AG04449 (cell line): ENCODE data around the gene TMEM225B.
"Not testable (repeated sequence)": the region's sequence is repeated elsewhere in the genome, so short reads cannot be mapped to it uniquely, and the experiment has no call there.

Experiments
- CTCF ChIA-PET: fragments of 350-600 bp; formaldehyde crosslinking; extraction: SDS; loops from one replicate; lab custom pipeline; 2021; ENCODE audit warnings: antibody characterized with exemption; lab: Yijun Ruan, JAX
- POLR2A ChIA-PET: fragments of 400-600, 350-600 bp; formaldehyde crosslinking; extraction: SDS; loops from one replicate; lab custom pipeline; 2020; ENCODE audit warnings: antibody characterized with exemption, inconsistent platforms; lab: Yijun Ruan, JAX
- DNase-seq: peaks from one replicate; pipeline ENCODE4 v3.0.0-alpha.2; 2010; ENCODE audit warnings: low read depth, low spot score
- H3K4me3 ChIP-seq: 2 replicates; pipeline ENCODE4 v1.5.1; 2011; ENCODE audit warnings: low read depth, mild to moderate bottlenecking, control low read depth, low read length
- TF ChIP-seq, protein P1 (sequence below): IDR thresholded peaks from one replicate; pipeline ENCODE4 v1.5.1; 2011; ENCODE audit warnings: mild to moderate bottlenecking, moderate library complexity, low read length, control low read depth, inconsistent platforms; ENCODE audit not compliant: insufficient read depth; ENCODE audit errors: missing control alignments

Gene TMEM225B

DNA sequence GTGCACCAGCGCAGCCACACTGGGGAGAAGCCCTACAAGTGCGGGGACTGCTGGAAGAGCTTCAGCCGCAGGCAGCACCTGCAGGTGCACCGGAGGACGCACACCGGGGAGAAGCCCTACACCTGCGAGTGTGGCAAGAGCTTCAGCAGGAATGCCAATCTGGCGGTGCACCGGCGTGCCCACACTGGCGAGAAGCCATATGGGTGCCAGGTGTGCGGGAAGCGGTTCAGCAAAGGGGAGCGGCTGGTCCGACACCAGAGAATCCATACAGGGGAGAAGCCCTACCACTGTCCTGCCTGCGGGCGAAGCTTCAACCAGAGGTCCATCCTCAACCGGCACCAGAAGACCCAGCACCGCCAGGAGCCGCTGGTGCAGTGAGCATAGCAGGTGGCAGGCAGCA, 31.6 kb downstream of the TMEM225B start:
- TF ChIP-seq, protein P1, sequence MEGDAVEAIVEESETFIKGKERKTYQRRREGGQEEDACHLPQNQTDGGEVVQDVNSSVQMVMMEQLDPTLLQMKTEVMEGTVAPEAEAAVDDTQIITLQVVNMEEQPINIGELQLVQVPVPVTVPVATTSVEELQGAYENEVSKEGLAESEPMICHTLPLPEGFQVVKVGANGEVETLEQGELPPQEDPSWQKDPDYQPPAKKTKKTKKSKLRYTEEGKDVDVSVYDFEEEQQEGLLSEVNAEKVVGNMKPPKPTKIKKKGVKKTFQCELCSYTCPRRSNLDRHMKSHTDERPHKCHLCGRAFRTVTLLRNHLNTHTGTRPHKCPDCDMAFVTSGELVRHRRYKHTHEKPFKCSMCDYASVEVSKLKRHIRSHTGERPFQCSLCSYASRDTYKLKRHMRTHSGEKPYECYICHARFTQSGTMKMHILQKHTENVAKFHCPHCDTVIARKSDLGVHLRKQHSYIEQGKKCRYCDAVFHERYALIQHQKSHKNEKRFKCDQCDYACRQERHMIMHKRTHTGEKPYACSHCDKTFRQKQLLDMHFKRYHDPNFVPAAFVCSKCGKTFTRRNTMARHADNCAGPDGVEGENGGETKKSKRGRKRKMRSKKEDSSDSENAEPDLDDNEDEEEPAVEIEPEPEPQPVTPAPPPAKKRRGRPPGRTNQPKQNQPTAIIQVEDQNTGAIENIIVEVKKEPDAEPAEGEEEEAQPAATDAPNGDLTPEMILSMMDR: no peak
- ChIA-PET CTCF (interaction anchor here (1.2 kb wide), 1 partner anchor 8 kb away, joined by 6 read pairs; no protein-coding TSS in a partner anchor), POLR2A (no interaction called here)

GRCh38 chr7:99631295-99632109, 33.4 kb downstream of the TMEM225B start:
- no peak for DNase-seq
- ChIA-PET POLR2A (no interaction called here), CTCF (interaction anchor here (0.5 to 1.3 kb wide), 2 partner anchors 14 to 358 kb away, joined by 3 read pairs; no protein-coding TSS in a partner anchor)

More for the DNA sequence above, 31.6 kb downstream of the TMEM225B start:
- no peak overlapping the region for H3K4me3 ChIP-seq
- DNase-seq: no peak

DNA sequence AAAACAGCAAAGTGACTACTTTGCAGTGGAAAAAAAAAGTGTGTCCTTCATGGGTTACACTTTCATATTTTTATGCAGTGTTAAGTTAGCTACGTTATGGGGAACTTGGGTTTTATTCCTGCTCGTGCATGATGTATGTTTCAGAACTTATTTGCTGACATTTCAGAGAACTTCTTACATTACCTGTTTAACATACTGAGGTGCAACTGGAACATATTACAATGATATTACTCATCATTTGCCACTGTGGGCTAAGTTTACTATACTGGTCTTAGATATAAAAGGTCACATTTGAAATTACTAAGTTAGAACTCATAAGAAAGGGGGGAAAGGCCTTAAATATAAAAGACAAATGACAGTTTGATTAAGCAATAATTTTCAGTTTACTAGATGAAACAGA, 39.3 kb downstream of the TMEM225B start:
- DNase-seq, H3K4me3 ChIP-seq, POLR2A ChIA-PET, CTCF ChIA-PET: not testable (repeated sequence)

More at GRCh38 chr7:99631295-99632109, 33.4 kb downstream of the TMEM225B start:
- no peak overlapping the region for H3K4me3 ChIP-seq
- TF ChIP-seq, protein P1: no peak

DNA sequence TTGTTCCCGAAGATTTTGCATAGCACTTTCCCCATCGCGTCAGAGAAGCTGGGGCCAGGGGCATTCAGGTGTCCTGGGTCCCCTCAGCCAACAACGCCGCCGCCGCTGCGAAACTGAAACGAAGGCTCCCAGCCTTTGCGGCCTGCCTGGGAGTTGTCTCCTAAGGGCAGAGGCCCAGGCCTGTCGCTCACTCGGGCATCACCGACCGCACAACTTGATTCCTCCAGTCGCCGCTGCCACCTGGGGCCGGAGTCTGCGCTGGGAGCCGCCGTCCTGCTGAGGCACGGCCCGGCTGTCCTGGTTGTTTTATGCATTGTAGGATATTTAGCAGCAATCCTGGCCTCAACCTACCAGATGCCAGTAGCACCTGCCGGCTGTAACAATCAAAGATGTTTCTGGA, 40.7 kb downstream of the TMEM225B start:
- TF ChIP-seq, protein P1: no peak
- no peak for DNase-seq
- ChIA-PET POLR2A (no interaction called here), CTCF (no interaction called here)
- H3K4me3 ChIP-seq: no peak overlapping the region

DNA sequence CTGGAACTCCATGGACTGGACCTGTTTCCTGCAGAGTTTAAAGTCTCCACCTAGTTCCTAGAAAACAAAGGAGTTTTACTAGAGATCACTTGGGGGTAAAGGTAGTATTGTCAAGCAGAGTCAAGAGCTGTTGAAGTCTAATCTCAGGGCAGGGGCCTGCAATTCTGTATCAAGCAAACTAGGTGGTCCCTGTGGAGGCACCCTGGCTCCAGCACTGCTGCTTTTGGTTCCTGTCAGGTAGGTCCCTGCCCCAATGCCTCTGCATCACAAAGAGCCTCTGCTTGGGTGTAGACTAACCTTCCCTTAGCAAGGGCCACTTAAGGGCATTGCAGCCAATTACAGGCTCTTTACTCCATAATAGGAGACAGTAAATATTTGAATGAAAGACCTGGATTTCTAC, 41.2 kb downstream of the TMEM225B start:
- CTCF ChIA-PET: no interaction called here
- no peak overlapping the region for H3K4me3 ChIP-seq
- TF ChIP-seq, protein P1: no peak
- POLR2A ChIA-PET: no interaction called here
- DNase-seq: no peak

- TF ChIP-seq, protein P1: no peak
- no peak overlapping the region for H3K4me3 ChIP-seq
- no peak for DNase-seq
- CTCF ChIA-PET: no interaction called here
- POLR2A ChIA-PET: interaction anchor here (1.2 kb wide), 1 partner anchor 25 kb away, joined by 4 read pairs; the partner anchor contains the start of gene ZSCAN25
Measured at GRCh38 chr7:99642027-99642426, 44.0 kb downstream of the TMEM225B start.
